NK-92 (cell line): ENCODE results near the gene SRSF5.
"Not testable (repeated sequence)": the region's sequence is repeated elsewhere in the genome, so short reads cannot be mapped to it uniquely, and the experiment has no call there.

Experiments
- DNase-seq: peaks from one replicate; lab custom pipeline; 2025; ENCODE audit not compliant: unreplicated experiment; lab: John Stamatoyannopoulos, UW

SRSF5 gene

DNA sequence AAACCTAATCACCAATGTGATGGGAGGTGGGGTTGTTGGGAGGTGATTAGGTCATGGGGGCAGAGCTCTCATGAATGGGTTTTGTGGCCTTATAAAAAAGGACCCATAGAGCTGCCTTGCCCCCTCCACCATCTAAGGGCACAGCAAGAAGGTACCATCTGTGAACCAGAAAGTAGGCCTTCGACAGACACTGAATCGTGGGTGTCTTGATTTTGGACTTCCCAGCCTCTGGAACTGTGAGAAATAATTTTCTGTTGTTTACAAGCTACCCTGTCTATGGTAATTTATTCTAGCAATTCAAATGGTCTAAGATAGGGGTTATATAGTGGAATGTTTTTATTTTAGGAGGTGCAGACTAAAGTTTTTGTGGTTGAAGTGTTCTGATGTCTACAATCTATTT is 38.0 kb downstream of the SRSF5 start:
- DNase-seq = no peak

DNA sequence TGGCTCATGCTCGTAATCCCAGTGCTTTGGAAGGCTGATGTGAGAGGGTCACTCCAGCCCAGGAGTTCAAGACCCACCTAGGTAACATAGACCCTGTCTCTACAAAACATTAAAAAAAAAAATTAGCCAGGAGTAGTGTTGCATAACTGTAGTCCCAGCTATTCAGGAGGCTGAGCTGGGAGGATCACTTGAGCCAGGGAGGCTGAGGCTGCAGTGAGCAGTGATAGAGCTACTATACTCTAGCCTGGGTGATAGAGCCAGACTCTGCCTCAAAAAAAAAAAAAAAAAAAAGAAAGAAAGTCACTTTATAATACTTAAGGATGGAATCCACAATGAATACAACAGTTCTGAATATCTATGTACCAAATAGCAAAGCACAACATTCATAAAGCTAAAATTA is 40.2 kb downstream of the SRSF5 start:
- DNase-seq = no peak

DNA sequence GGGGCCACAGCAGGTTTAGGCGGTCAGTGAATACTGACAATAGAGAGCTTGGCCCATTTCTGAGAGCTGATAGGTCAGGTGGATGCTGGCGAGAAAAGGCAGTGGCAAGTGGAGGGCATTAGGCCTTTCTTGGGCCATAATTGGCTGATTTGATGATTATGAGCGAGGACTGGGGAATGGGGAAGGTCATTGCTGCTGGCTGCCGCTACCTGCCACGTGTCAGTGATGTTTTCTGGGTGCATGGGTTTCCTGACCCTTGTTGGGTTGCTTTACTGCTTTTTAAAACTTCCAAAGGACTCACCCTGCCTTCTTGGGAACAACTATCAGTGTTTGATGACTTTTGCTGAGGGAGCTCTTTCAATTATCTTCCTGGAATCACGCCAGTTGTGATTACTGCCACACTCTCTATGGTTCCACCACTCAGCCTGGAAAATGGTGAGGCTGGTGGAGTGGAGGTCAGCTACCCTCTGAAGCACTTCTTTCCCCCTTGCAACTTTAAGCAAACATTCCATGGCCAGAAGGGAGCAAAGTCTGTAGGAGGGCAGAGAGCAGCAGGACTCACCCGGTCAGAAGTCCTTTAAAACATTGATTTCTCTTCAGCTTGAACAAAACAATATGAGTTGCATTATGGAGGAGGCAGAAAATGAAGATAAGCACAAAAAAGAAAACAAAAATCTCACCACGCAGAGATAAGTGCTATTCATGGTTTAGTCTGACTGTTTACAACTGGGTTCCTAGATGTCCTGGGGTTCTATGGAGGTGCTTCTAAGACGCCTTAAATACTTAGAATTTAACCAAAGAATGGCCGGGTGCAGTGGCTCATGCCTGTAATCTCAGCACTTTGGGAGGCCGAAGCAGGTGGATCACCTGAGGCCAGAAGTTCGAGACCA is 42.2 kb downstream of the SRSF5 start:
- DNase-seq = no peak

DNA sequence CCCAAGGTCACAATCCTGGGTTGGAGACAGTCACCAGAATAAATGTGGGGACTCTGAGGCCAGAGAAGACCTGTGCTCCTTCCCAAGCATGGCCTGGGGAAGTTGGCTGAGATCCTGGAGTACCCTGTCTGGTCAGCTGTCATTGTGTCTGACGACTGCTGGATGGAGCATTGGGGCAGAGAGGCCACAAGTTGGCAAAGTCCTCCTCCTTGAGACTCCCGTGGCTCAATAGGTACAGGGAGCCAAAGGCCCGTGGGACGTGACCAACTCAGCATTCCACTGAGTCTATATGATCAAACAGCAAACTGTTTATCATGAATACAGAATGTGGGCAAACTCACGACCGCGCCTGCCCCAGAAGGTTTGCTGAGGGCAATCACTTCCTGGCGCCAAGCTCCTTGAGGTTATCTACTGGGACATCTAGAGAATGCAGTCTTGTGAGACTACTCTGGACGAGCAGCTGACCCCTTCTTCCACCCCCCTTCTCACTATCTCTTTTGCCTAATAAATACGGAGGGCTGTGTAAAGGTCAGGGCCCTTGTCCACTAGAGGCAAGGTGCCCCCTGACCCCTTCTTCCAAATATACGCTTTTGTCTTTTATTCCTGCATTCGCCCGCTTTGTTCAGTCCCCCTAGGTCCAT is 44.4 kb downstream of the SRSF5 start:
- no peak for DNase-seq

DNA sequence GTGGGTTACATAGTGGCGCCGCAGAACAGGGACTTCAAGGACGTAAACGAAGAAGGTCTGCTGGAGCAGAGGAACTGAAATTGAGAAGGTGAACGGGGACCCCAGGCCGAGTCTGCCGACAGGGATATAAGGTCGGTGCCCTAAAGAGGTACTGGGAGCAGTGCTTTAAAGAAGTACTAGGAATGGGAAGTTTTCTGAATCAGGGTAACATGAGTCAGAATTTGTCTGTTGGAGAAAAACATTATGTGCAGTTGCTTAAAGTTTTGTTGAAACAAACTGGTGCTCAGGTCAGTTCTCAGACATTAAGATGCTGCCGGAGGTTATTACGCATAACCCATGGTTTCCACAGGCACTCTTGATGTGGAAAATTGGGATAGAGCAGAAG is 44.9 kb downstream of the SRSF5 start:
- no peak for DNase-seq

DNA sequence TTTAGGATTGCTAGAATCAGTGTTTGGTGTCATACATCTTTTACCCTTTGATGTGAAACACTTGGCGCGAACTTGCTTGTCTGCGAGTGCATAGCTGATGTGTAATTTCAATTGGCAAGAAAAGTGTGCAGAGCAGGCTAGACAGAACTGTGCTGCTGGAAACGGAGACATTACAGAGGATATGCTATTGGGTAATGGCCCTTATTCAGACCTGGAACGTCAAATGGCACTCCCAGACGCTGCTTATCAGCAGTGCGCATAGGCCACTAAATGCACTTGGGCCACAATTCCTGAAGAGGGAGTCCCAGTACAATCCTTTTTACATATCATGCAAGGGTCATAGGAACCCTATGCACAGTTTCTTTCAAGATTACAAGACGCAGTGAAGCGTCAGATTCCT is 45.8 kb downstream of the SRSF5 start:
- no peak for DNase-seq

DNA sequence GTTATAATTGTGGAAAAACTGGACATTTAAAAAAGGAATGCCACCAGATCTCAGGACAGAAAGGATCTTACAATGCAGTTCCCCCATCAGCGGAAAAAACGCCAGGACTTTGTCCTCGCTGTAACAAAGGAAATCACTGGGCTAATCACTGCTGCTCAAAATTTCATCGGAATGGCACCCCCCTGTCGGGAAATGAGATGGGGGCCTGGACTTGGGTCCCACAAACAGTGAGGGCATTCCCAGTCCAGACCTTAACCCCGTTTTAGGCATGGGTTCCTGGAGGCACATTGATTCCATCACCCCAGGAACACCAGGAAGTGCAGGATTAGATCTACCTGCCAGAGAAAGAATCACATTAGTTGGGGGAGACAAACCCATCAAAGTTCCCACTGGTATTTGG is 46.4 kb downstream of the SRSF5 start:
- DNase-seq = not testable (repeated sequence)

DNA sequence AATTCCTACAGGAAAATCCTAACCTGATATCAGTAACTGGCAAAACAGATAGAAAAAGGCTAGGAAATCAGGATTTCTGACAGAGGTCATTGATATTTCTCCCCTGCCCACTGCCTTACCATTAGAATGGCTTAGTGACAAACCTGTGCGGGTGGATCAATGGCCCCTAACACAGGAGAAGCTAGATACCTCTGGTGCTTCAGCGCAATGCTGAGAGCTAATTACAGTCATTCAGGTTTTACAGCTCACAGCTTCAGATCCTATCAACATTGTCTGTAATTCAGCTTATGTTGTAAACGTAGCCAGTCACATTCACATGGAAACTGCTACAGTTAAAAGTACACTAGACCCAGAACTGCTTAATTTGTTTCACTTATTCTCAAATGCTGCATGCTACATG is 47.5 kb downstream of the SRSF5 start:
- DNase-seq = no peak

DNA sequence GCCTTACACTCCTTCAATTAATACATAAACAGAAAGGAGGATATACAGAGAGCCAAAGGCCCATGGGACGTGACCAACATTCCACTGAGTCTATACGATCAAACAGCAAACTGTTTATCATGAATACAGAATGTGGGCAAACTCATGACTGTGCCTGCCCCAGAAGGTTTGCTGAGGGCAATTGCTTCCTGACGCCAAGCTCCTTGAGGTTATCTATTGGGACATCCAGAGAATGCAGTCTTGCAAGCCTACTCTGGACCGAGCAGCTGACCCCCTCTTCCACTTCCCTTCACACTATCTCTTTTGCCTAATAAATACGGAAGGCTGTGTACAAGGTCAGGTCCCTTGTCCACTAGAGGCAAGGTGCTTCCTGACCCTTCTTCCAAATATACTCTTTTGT is 48.6 kb downstream of the SRSF5 start:
- DNase-seq = no peak

DNA sequence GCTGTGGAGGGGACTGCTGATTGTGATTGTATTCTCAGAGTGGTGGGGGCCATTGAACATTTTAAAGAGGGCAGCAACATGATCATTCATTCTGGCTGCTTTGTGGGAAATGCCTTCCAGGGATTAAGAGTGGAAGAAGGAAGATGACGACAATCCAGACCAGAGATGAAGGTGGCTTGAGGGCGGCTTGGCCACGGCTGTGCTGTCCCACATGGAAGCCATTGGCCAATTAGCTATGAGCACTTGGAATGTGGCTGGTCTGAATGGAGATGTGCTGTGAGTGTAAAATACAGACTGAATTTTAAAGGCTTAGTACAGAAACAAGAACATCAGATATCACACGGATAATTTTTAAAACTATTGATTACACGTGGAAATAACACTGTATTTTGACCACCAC is 49.3 kb downstream of the SRSF5 start:
- no peak for DNase-seq

DNA sequence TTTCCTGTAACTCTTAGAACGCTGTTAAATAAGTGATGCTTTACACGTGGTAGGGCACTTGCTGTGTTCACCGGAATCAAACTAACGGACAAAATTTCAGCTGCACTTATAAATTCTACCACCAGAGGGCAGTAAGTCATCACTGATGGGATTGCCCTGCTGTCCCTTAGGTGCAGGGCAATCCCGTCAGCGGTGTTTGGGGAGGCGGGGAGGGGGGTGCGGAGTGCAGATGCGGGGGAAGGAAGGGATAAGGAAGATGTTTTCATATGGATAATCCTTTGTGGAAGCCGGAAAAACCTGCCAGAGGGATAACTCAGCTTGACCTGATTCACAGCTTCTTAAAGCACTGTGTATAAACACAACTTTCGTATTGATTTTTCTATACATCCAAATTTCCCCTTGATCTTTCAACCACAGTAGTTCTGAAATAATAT is 51.8 kb downstream of the SRSF5 start:
- no peak for DNase-seq

DNA sequence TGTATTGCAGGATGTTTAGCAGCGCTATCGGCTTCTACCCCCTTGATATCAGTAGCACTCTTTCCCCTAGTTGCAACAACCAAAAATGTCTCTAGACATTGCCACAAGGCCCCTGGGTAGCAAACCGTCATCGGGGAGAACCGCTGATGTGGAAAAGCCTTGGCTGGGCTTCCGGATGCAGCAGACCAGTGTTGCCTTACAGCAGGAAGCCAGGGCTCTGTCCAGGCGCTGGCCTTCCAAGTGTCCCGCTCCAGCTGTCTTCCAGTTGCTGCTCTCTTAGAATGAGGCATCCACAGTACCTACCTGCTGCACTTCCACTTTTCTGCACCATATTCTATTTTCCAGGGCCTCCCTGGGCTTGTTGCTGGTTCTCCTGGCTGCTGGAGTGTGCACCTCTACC is 52.7 kb downstream of the SRSF5 start:
- DNase-seq = no peak

DNA sequence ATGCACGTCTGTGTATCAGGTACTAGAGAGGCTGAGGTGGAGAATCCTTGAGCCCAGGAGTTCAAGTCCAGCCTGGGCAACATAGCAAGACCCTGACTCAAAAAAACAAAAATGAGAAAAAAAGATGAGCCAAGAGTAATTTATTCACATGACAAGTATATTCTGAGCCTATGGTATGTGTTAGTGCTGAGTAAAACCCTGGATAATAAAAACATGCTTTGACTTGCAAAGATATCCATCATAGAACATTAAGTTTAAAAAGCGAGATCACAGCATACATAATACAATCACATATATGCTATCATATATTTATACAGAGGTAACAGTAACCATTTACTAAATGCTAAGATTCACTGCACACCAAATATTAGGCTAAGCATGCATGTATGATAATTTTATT is 54.0 kb downstream of the SRSF5 start:
- DNase-seq = no peak
